Medulla oblongata (tissue), 1 donor: ENCODE results near the gene UBA5.
"Not testable (repeated sequence)": the region's sequence is repeated elsewhere in the genome, so short reads cannot be mapped to it uniquely, and the experiment has no call there.

Experiments used
- DNase-seq: peaks from one replicate; pipeline ENCODE4 v3.0.0-alpha.2; 2015; ENCODE audit errors: extremely low spot score

Gene UBA5

DNA sequence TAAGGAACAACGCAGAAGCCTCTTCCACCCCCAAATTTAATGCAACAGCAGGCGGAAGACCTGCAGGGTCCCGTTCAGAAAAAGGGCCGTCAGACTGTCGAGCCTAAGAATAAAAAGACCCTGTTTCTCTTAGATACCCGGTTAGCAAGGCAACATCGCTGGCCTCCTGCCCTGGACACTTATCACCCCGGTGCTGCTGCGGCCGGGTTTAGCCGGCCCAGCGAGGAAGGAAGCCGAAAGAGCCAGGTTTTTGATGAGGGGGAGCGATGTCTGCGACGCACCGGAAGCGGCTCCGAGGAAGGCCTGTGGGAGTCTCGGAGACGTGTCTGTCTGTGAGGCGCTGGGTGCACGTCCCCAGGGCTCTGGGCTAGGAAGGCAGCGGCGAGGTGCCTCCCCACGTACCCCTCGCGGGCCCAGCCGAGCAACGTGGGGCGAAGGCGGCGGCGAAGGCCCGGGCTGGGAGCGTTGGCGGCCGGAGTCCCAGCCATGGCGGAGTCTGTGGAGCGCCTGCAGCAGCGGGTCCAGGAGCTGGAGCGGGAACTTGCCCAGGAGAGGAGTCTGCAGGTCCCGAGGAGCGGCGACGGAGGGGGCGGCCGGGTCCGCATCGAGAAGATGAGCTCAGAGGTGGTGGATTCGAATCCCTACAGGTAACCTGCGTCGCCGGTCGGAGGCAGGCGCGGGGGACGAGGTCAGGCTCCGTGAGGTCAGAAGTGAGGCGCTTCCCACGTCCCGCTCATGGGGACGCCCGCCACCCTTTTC is at the start of gene UBA5:
TSS of gene UBA5 (plus strand) at position 278 of the 759 bp plus-strand sequence. CDS start at position 487, 209 bp downstream.
- DNase-seq = peak; percentile 65

DNA sequence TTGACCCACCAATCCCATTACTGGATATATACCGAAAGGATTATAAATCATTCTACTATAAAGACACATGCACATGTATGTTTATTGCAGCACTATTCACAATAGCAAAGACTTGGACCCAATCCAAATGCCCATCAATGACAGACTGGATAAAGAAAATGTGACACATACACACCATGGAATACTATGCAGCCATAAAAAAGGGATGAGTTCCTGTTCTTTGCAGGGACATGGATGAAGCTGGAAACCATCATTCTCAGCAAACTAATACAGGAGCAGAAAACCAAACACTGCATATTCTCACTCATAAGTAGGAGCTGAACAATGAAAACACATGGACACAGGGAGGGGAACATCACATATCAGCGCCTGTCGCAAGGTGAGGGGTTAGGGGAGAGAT is 44.8 kb upstream of the UBA5 start:
- DNase-seq = not testable (repeated sequence)

DNA sequence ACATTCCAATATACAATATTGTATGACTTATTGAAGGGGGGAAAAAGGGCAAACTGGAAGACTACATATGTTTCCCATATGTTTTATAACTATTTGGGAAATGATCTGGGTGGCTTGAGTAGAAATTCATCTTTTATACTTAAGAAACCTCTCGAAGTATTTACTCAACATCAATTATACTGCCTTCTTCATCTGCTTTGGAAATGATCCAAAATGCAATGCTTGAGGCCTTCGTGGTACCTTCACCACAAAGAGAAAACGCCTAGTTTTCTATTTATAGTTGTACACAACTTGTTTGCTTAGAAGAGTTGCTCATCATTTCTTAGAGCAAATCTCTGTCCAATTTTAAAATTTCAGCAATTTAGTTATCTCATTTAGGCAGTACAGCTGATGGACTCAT is 44.2 kb upstream of the UBA5 start:
- no peak for DNase-seq

DNA sequence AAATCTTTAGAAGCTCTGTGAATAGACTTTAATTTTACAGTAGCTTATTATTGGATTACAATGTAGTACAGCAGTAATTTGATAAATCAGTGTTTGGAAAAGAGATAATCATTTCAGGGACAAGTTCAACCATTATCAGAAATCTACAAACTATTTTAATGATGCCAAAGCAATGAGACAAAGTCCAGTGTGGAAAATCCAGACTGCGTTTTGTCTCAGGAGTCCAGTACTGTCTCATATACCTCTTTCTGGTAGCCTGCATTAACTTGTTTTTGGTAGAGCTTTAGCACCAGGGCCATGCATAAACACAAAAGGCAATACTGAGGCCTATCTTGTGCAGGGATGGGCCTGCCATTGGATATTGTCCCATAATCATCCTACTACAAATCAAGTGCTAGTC is 43.3 kb upstream of the UBA5 start:
- no peak for DNase-seq

DNA sequence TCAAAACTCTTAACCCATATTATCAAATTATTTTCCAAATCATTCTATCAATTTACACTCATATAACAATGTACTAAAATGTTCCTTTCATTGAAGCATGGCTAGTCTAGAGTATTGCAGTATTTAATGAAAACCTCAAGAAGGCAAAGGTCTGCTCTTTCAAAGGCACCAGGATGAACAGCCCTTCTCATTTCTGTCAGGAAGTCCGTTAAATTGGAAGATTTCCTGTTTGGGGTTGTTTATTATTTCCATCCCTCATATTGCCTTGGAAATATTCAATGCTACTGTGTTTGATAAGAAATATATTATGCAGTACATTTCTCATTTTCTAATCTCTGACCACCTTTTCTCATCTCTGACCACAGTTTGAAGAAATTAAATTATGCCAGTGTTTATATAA is 38.0 kb upstream of the UBA5 start:
- DNase-seq = no peak

DNA sequence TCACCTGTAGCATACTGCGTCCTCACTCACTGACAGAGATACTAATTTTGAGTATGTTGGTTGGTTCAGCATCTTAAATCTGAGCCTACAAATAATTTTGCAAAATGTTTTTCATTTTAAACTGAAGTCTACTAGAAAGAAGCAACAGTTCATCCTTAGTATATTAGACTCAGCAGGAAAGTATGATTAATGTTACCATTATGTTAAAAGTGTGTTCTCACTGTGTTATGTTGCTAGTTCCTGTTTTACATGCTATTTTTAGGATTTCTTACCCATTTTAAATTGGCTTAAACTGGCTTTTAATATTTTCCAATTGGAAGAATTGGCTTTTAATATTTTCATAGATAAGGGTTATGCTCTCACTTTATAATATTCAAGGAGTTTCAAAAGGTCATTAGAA is 37.4 kb upstream of the UBA5 start:
- no peak for DNase-seq

DNA sequence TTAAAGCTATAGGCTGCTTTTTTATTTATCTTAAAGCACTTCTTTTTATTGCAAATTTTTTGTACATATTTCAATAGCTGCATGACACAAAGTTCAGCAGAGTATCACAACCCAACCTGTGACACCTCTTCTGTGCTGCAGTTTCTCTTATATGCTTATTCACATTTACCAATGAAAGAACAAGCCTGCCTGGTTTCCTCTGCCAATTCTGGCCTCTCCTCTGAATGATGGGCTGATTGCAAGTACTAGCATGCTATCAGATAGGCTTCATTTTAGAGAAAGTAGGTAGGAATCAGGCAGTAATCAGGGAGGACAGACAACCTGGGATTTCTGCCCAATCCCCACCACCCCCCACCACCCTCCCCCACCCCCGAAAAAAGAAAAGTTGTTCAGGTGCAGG is 36.5 kb upstream of the UBA5 start:
- DNase-seq = no peak

DNA sequence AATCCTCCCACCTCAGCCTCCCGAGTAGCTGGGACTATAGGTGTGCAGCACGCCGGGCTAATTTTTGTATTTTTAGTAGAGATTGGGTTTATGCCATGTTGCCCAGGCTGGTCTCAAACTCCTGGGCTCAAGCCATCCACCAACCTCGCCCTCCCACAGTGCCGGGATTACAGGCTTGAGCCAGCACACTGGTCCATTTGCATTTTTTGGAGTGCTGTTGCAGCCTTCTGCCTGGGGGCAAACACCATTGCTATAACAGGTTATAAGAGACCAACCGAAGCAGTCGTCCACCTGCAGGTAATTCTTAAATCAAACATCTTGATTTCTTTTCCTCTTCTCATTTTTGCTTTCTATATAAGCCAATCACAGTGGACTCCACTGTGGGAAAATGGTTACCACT is 35.3 kb upstream of the UBA5 start:
- no peak for DNase-seq

DNA sequence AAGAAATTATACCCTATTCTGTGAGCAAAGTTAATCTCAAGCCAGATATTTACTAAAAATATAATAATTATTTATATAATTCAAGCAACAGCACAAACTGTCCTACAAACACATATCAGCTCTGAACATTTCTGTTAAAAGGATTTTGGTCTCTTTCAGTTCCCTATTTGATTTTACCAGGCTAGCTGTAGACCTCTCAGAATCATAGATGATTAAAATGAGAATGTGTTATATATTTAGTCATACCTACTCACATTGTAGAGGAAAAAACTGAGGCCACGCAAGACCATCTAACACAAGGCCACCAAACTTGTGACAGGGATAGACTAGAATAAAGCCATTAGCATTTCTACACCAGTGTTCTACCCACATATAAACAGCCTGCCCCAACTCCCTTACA is 34.5 kb upstream of the UBA5 start:
- DNase-seq = no peak

DNA sequence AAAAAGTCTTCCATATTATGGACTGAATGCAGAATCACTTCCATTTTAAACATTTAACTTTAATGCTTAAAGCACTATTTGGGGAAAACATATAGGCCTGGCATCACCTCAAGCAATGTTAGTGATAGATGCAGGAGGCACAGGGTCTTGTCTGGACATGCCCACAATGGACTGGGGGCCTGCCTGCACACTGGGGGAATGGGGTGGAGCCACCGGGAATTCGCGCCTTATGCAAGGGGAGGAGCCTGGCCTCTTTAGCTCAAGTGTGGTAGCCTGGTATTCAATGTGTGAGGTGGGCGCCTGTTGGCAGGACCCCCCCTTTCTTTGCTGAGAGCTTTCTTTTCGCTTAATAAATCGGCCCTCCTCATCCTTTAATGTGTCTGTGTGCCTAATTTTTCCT is 33.2 kb upstream of the UBA5 start:
- DNase-seq = no peak

DNA sequence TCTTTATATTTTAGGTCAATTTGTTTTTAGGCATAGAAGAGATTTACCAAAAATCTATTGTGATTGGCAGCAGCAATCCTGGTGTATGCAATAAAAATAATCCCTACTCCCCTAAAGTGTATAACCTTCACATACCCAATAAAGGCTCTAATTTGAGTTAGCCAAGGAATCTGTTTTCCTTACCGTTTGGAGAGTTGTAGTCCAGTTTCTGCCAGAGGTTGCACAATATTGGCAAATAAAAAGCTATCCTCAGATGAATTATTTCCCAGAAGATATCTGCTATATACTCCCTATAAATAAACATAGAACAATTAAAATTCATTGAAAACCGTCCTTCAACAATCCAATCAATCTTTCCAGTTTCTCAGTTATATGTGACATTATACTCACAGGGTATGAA is 32.0 kb upstream of the UBA5 start:
- no peak for DNase-seq

DNA sequence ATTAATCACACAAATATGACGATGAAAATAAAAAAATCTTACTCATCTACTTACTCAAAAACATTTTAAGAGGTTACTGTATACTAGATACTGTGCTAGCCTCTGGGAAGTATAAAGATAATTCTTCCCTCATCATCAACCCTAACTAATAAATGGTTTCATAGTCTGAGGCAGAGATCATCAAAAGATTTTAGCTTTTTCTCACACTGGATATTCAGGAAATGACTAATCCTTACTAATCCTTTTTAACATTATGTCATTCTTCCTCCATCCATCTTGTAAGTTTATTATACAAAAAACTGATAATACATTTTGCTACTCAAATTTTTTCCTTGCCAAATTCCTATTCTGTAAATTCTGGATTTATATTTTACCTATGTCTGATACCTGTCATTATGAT is 30.2 kb upstream of the UBA5 start:
- DNase-seq = no peak

DNA sequence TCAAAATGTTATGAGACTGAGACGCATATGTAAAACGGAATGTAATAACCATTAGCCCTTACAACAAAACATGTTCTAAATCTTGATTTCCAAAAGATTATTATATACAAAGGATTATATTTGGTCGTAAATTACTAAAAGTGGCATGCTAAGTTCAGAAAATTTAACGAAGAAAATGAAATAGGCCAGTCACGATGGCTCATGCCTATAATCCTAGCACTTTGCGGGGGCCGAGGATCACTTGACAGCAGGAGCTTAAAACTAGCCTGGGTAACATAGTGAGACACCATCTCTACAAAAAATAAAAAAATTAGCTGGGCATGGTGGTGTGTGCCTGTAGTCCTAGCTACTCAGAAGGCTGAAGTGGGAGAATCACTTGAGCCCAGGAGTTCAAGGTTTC is 29.5 kb upstream of the UBA5 start:
- no peak for DNase-seq

DNA sequence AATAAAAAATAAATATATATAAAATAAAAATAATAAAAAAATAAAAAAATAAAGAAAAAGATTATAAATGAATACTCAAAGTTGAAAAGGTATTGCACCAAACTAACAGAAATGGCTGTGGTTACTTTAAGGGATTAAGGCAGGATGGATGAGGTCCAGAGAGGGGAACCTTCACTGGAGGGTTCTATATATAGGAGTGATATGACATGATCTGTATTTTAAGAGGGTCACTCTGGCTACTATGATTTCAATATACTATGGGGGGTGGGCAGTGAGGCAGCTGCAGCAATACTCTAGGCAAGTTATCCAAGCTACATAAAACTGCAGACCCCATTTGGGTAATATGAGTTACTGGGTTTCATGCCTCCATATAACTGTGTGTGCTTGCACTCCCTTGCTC is 25.1 kb upstream of the UBA5 start:
- no peak for DNase-seq

DNA sequence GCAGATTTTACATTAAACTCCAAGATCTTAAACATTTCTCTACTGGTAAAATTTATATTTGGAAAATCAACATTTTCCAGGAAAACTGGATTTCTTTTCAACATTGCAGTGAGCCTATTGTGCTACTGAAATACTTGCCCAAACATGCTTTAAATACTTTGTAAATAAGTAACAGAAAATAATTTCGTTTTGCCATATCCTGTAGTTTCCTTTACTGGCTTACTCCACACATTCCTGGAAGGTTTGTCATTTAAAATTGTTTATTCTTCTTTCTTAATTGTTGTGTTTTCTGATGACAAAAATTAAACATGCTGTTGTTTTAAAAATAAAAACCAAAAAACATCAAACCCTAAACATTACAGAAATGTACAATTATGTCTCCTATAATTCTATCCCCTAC is 22.5 kb upstream of the UBA5 start:
- no peak for DNase-seq

DNA sequence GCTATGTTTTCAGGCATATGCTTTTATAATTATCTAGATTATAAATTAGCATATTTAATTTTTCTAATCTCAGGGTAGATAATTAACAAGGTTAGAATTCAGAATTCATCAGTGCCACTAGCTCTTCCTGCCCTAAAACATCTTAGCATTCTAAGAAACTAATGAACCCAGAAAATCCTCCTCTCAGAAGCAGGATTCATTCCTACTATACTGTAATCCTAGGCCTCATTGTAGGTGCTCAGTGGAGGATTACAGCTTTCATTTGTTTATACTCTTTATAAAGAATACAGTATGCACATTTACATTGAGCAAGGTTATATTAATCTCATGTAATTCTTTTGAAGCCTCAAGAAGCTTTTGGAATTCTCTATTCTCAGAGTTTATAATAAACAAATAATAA is 21.4 kb upstream of the UBA5 start:
- DNase-seq = no peak

DNA sequence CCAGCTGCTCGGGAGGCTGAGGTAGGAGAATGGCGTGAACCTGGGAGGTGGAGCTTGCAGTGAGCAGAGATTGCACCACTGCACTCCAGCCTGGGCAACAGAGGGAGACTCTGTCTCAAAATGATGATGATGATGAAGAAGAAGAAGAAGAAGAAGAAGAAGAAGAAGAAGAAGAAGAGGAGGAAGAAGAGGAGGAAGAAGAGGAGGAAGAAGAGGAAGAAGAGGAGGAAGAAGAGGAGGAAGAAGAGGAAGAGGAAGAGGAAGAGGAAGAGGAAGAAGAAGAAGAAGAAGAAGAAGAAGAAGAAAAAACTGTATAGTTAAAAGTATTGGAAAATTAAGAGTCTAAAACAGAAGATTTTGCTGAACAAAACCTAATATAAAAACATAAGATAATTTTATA is 18.7 kb upstream of the UBA5 start:
- DNase-seq = not testable (repeated sequence)

DNA sequence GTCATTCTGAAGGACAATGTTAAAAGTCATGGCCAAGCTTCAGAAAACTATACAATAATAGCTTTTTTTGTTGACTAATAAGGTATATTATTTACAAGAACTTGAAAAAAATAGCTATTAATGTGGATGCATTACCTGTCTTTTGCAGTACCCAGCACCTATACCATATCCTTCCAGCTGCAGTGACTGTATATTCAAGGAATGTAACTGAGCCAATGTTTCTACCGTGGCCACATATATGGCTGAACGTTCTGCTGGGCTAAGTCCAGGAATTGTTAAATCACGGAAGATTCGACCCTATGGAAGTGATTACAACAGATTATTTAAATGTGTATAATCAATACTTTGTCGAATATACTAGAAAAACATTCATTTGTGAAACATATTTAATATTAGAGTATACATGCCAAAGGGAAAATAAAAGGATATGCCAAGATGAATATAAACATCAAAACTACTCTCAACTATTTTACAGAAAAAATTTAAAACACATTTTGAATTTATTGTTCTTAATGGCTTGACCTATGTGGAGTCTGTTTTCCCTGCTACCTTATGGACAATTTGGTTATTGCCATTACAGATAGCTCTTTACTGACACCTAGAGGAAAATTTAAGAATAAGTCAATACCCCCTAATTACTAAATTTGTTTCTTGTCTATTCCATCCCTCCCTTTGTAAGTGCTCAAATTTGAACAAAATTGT is 18.1 kb upstream of the UBA5 start:
- peak; percentile 58 for DNase-seq

DNA sequence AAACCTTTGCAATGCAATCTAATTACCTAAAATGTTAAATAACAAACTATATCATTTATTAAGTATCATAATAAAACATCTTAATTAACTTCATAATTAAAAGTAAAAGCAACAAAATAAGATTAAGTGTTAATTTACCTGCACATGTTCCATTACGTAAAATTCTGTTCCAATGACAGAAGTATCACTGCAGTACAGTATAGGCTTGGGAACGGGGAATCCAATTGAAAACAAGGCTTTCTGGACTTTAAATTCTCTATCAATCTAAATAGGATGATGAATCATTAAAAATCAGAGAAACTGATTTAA is 17.6 kb upstream of the UBA5 start:
- DNase-seq = no peak

DNA sequence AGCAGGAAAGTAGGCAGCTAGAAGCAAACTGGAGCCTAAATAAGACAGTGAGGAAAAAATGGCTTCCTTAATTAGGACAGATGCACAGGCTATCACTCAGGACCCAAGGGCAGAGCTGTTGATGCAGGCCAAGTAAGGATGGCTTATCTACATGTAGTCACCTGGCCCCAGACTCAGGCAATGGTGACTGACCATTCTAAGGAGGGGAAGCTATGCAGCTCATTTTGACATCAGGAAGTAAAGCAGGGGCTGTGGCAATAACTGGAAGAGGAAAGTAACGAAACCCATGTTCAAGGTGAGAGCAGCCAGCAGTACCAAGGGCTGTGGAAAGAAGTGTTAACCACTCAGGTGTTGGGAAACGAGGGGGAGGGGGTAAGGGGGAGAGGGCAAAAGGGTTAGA is 16.8 kb upstream of the UBA5 start:
- DNase-seq = no peak

DNA sequence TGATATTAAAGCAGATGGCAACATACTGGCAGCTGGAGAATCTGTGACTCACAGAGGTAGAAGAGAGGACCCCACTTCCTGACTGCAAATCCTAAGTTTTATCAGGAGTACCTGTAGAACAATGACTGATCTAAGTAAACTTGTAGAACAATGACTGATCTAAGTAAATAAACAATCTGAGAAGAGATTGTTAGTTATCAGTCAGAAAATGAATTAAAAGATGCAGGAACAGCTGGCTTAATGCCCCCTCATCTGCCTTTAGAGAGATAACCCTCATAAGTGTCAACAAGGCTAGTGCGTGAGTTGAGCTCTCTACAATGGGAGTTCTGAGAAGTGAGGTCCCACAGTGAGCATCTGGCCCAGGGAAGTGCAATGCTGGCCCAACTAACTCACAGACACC is 15.1 kb upstream of the UBA5 start:
- no peak for DNase-seq

DNA sequence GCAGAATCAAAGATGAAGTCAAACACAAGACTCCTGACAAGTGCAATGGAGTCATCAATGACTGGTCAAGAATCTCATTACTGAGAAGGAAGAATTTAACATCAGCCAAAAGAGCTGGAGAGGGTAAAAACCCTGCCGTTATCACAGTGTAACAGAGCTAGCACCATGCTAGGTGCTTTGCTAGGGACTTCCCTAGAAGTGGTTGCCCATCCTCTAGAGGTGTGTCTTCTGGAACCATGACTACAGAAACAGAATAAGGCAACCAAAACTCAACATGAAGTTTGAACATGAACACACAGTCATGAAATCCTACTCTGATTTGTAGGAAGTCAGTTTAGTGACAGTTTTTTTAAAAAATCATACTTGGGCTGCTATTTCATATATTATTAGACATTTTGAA is 10.0 kb upstream of the UBA5 start:
- no peak for DNase-seq

DNA sequence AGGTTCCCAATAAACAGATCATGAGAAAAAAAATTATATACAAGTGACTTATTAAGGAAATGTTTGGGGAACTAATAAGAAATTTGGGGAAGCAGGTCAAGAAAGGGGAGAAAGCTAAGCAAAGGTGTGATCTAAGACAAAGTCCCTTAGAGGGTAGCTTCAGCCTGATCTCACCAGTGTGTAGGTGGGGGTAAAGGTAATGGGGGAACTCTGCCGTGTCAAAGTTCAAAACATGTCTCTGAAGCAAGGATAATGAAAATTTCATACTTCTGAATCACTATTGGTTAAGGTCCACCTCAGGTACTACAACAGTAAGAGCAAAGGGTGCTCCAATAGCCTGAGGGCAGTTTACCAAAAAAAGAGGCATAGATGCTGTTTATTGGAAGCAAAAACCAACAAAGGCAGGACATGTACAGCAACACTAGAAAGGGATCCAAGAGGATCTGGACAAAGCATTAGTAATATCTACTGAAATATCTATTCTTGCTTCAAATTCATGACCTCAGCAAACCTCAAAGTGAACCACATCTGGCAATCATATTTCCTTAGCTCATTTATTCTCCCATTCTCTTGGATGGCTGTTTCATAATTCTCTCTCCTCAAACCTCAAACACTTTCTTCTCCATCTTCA is 7.4 kb upstream of the UBA5 start:
- no peak for DNase-seq
